ENCODE results near the gene TRDN. TPM values are rescaled to one million over a fixed set of nuclear protein-coding genes. Genes with fewer than 3 reads are reported as not detected.
"Not testable (repeated sequence)": the region's sequence is repeated elsewhere in the genome, so short reads cannot be mapped to it uniquely, and the experiment has no call there.

The TRDN gene
- polyA plus RNA-seq, 1 donor: 263 TPM

DNA sequence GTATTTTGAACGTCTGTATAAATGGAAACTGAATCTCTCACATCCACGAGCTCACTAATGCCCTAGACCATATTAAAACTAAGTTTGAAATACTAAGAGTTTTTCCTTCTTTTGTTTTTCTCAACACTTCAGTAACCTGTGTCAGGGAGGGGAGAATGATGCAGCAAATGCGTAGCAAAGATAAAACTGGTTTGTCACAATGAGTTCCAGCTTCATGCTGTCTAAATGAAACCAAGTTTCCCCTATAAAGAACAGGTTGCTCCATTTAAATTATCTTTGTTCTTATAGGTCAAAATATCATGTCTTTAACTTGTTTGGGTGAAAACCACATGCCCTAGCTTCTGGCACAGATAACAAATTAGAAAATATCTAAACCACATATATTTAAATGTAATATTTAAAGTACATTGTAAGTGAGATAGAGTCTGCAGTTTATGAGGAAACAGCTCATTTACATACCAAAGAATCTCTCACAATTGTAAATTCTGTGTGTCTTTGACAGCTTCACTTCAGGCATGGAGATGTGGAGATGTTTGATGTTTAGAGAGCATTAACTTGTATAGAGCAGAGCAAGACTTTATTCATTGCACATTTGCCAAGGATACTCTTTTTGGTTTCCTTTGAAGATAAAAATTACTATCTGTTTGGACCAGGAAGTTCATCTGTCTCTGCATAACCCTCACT lies 7.3 kb downstream of the TRDN start:
- no peak for DNase-seq (ENCODE audit: low read depth)

DNA sequence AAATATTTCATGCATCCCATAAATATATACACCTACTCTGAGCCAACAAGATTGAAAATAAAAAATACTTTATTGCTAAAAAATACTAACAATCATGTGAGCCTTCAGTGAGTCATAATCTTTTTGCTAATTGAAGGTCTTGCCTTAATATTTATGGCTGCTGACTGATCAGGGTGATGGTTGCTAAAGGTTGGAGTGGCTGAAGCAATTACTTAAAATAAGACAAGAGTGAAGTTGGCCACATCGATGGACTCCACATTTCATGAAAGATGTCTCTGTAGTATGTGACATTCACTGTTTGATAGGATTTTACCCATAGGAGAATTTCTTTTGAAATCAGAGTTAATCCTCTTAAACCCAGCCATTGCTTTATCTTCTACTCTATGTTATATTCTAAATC lies 11.1 kb downstream of the TRDN start:
- no peak for DNase-seq (ENCODE audit: low read depth)

DNA sequence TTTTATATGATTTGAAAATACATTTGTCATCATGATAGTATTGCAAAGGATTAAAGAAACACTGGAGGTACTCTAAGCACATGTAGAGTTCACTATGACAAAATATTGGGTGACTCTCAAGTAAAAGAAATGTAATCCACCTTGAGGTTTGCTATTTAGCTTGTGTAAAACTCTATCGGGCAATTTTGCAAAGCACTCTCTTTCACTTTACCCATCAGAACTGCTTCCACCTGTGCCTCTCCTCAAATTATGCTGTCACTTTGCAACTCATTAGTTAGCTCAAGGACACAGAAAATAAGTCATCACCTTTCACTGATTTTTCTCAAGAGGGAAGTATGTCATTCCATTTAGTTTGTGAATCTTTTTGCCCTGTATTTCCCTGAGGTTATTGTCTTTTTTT lies 14.0 kb downstream of the TRDN start:
- DNase-seq (ENCODE audit: low read depth): no peak

DNA sequence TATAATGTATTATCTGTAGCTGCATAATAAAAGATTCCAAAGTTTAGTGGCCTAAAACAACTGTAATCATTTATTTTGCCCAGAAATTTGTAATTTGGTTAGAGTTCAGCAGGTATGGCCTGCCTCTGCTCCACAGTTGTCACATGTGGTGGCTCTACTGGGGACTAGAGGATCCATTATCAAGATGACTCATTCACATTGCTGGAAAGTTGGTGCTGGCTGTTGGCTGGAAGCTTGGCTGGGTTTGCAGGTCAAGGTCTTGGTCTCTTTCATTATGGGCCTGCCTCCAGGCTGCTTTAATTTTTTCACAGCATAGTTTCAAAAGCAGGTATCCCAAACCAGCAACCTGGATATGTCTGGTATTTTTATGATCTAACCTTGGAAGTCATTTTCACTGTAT lies 17.6 kb downstream of the TRDN start:
- no peak for DNase-seq (ENCODE audit: low read depth)

DNA sequence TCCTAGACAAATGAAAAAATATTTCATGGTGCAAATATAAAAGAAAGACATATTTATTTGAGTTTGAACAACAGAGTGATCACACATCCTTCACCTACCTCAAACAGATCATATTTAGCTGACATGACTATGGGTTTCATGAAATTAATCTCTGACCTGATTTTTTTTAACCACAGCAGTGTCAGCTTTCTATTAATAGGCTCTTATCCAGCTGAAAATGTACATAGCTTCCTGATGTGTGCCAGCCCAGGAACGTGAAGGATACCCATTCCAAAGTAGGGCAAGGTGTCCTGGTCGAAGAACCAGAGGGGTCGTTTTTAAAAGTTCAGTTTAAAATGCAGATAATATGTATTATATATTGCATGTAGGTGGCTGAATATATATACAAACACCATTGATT lies 19.8 kb downstream of the TRDN start:
- DNase-seq (ENCODE audit: low read depth): no peak

DNA sequence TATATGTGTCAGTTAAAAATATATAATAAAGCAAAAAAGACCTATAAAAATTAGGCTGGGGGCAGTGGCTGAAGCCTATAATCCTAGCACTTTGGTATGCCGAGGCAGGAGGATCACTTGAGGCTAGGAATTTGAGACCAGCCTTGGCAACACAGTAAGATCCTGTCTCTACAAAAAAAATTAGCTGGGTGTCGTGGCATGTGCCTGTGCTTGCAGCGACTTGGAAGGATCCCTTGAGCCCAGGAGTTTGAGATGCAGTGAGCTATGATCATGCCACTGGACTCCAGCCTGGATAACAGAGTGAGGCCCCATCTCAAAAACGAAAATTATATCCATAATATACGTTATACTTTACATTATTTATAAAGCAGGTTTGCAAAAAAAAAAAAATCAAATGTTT lies 20.7 kb downstream of the TRDN start:
- no peak for DNase-seq (ENCODE audit: low read depth)

DNA sequence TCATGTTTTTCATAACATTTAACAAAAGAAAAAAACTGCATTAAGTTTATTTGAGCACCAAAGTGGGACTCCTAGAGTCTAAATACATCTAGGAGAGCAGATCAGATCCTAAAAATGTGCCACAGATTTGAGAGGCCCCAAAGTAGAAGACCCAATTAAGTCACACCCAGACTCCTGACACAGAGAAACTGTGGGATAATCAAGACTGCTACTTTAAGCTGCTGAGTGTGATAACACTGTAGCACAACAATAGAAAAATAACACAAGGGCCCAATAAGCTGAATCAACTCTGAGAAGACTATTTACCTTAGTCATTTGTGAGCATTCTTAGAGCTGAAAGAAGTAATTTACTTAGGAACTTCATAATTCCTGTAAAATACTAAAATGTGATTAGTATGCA lies 26.0 kb downstream of the TRDN start:
- no peak for DNase-seq (ENCODE audit: low read depth)

DNA sequence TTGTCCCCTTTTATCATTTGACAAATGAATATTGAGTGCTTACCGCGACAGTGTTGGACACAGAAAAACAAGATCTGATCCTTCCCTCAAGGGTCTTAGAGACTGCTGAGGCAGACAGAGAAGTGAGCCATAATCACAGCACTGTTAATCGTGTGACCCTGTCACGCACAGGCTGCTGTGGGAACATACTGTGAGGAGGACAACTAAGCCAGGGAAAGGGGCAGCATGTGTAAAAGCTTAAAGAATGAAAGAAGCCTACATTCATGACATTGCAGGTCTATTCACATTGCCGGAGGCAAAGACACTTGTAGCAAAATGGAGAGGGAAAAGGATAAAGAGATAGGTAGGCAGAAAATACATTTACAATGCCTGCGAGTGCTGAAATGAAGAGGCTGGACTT lies 32.7 kb downstream of the TRDN start:
- DNase-seq (ENCODE audit: low read depth): no peak

DNA sequence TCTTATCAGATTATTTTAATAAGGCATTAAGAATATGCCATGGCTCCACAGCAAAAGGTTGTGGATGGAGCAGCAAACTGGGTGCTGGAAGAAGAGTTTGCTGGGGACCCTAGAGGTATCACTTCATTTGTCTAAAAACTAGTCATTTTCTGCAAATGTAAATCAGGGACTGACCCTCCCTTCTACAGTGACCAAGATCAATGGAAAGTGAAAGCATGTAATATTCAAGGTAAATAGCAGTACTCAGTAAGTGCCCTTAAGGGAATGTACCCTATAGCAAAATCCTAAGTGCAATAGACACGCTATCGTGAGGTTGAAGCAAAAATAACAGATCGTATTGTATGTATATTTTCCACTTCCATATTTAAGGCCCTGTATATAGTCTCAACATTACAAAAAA lies 38.7 kb downstream of the TRDN start:
- DNase-seq (ENCODE audit: low read depth): no peak

DNA sequence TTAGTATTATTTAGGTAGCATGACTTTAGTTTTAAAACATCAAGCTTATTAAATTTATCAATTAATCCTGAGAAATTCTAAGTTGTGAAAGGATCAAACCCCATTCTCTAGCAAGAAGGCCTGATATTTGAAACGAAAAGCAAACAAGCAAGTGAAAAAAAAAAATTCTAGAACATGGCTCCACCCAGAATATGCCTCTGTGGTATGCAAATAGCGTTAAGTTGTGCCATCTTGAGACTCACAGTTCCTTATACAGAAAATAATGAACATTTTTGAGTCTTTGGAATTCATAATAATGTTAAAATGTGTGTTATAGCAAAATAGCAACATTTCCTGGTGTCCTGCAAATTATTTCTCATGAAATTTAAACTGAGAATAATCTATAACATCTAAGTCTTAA lies 42.0 kb downstream of the TRDN start:
- DNase-seq (ENCODE audit: low read depth): no peak

DNA sequence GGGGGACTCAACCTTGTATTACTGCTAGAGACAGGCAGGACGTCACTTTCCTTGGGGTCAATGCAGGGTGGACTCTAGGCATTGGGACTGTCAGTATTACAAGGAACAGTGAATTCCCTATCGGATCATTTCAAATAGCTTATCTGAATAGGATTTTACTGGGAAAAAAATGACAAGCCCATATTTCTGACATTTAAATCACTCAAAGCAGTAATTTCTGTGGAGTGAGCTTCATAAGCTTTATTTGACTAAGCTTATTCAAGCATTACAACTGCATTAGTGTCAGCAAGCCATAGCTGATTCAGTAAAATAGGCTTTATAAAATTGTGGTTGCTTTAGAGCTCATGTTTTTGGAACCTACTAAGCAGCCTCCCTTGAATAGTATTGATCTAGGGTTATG lies 44.3 kb downstream of the TRDN start:
- DNase-seq (ENCODE audit: low read depth): no peak

DNA sequence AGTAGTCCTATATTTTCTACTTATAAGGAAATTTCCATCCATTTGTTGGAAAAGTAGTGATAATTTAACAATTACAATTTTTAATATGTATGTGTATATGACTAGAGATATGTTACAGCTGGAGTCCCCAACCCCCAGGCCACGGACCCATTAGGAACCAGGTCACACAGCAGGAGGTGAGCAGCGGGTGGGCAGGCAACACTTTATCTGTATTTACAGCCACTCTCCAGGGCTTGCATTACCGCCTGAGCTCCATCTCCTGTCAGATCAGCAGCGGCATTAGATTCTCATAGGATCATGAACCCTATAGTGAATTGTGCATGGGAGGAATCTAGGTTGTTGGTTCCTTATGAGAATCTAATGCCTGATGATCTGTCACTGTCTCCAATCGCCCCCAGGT lies 46.8 kb downstream of the TRDN start:
- no peak for DNase-seq (ENCODE audit: low read depth)

DNA sequence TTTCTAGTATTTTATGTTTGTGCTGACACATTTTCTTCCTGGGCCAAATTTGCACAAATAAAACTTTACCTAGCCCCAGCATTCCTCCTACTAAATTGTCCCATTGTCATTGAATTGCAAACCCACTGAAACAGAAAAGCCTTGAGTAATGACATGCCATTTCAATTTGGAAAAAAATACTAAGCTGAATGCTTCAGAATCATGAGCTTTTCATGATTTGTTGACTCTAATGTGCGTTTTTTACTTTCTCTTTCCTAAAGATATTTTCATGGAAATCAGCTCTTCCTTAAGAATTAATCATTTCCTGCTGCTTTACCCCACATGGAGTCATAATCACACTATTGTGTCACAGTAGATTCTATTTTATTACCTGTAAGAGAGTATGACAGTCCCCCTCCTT lies 47.4 kb downstream of the TRDN start:
- no peak for DNase-seq (ENCODE audit: low read depth)

DNA sequence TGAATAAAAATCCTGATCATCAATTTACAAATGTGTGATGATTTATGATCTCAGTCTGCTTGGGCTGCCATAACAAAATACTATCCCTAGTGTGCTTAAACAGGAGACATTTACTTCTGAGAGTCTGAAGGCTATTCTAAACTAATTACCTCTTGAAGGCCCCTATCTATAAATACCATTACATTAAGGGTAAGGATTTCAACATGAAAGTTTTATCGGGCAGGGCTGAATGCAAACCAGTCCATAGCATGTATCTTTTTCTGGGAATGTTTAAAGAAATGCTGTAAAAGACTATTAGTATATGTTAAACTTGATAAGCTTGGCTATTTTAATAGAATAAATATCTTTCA lies 48.2 kb downstream of the TRDN start:
- no peak for DNase-seq (ENCODE audit: low read depth)

DNA sequence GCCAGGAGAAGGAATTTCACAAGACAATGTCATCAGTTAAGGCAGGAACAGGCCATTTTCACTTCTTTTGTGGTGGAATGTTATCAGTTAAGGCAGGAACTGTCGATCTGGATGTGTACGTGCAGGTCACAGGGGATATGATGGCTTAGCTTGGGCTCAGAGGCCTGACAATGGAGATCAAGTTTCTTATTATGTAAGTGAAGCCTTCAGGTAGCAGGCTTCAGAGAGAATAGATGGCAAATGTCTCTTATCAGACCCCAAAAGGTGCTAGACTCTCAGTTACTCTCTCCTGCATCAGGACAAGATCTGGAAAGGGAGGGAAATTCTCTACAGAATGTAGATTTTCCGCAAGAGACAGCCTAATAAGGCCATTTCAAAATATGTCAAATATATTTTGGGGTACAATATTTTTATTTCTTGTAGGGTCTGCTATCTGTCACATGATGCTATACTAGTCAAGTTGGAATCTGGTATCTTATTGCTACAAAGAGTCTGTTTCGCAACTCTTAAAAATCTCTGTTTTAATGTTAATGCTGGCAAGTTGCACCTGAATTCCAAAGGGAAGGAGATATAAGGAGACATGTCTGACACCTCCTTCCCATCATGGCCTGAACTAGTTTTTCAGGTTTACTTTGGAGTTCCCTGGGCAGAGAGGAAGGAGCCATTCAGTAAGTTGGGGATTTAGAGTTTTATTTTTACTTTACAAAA lies 48.8 kb downstream of the TRDN start:
- DNase-seq (ENCODE audit: low read depth): no peak

DNA sequence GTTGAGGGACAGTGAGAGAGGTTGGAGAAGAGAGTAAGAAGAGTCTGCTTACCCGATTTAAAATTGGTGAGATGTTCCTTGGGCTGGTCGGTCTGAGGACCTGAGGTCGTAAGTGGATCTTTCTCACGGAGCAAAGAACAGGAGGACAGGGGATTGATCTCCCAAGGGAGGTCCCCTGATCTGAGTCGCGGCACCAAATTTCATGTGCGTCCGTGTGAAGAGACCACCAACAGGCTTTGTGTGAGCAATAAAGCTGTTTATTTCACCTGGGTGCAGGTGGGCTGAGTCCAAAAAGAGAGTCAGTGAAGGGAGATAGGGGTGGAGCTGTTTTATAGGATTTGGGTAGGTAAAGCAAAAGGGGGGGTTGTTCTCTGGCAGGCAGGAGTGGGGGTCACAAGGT lies 49.3 kb downstream of the TRDN start:
- DNase-seq (ENCODE audit: low read depth): not testable (repeated sequence)

DNA sequence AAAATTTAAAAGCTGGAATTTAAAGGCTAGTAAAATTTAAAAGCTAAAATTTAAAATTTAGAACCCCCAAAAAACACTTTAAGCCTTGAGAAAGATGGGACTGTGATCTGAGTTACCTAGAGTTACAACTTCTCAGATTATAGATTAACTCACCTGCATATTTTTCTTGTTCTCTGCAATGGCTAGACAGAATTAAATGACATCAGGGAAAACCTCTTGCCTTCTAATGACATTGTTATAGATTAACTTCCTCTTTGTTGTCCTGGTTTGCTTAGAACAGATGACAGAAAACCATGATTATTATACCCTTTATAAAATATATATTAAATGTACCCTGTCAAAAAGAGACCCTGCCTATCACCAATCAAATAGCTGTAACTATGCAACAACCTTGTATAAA lies 56.4 kb downstream of the TRDN start:
- no peak for DNase-seq (ENCODE audit: low read depth)

DNA sequence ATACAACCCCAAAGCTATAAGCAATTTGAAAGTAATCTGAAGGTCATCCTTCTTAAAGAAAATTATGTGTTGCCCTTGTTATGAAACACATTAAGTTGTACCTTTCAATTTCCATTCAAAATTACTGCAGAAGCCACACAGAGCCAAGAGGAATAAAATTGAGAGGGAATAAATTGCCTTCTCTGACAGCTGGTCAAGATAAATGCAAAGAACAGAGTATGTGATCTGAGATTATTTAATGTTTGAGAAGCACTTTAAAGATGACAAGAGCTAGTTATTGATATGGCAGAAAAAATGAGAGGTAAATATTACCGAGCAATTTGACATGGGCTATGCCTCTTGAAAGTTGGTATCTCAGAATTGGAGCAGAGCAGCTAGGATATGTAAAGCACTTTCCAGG lies 61.6 kb downstream of the TRDN start:
- DNase-seq (ENCODE audit: low read depth): no peak

DNA sequence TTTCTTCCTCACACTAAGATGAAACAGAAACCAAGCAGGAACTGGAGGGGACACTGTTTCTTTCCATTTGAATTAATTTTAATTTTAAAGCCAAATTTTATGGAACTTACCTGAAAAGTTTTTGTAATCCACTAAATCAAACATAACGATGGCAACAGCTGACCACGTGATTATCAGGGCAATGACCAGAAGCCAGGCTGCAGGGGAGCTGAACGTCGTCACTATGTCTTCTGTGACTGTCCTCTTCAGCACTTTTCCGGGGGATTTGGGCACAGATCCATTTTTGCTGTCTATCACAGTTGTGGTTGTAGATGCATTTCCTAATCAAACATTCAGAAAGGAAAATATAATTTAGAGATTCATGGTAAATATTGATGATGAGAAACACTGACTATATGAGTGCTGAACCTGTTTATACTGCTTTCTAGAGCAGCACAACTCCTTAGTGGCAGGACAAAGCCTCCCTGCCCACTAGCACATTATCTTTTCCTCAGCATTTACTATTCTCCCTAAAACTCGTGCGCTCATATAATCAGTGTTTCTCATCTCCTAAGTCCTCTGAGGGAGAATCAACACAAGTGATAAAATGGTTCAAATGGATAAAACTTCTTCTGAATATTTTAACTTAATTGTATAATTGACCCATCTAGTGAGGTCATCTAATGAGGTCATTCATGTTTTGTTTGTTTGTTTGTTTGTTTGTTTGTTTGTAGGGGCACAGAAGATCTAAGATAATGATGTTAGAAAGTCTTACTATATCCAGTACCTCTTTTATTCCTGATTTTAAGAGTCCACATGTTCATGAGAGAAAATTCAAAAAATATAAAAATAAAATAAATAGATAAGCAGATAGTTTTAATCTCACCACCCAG lies 65.7 kb downstream of the TRDN start:
- no peak for DNase-seq (ENCODE audit: low read depth)

DNA sequence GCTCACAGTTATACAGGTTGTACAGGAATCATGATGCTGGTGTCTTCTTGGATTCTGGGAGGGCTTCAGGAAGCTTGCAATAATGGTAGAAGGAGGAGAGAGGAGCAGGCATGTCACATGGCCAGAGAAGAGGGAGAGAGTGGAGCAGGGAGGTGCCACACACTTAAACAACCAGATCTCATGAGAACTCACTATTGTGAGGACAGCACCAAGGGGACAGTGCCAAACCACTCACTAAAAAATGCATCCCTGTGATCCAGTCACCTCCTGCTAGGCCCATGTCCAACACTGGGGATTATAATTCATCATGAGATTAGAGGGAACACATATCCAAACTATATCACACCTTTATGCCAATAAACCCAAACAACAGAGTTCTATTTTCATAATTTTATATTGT lies 67.2 kb downstream of the TRDN start:
- no peak for DNase-seq (ENCODE audit: low read depth)

DNA sequence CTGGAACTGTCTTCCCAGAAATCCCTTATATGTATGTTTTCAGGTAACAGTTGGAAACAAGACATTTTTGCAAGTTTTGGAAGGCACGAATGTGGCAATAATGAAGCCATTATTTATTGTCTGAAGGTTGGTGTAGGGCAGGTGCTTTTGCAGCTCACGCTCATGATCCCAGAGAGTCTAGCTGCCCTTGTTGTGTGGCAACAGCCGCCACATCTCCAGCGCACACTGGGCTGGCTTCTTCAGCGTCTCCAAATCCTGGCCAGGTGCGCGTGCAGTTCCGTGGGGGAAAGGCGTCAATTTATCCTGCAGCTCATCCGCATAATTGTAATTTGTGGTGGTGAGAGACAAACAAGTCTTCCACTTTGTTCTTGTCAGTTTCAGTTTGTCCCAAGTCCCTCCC lies 71.2 kb downstream of the TRDN start:
- DNase-seq (ENCODE audit: low read depth): no peak

DNA sequence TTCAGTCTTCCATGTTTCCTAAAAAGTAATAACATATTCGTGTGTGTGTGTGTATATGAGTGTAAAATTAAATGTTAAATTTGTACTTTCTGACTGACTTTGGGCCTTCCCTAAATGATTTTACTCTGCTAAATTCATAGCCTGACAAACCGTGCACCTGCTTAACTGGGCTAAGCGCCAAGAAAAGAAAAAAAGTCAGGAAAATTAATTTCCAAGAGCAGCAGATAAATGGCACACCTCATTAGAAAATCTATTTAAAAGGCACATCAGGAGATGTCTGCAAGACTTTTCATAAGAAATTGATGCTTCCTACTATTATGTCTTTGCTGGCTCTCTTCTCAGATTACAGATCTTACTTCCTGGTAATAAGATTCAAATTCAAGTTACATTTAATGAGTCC lies 72.4 kb downstream of the TRDN start:
- DNase-seq (ENCODE audit: low read depth): no peak

DNA sequence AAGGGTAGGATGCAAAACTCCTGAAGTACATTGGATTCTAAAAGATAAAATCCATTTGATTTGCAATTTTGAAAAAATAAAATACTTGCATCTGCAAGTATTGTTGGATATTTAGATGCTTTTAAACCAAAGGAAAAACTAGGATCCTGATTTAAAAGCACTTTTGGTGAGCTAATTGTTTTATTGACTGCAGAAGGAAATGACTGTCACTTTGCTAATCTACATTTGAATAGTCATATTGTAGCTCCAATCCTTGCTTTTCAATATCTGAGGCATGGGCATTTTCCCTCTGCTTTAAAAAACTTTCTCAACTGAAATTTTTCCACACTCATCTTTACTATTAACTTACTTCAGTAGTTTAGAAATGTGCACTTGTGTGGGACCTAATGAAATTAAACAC lies 74.1 kb downstream of the TRDN start:
- no peak for DNase-seq (ENCODE audit: low read depth)
